HepG2 (cell line): ENCODE data around the gene PDZRN4. TPM values are rescaled to one million over a fixed set of nuclear protein-coding genes. Genes with fewer than 3 reads are reported as not detected.

Experiments
- ATAC-seq: fragments of 200-7000 bp; cut with Tn5 transposase; 3 replicates; pipeline ENCODE4 v1.9.1; 2020; ENCODE audit warnings: mild to moderate bottlenecking, moderate library complexity
- BruUV-seq: library from RNA; stranded (reverse); fragments of 400-500 nt; replicated peaks from 2 replicates; lab custom pipeline; 2021; lab: Mats Ljungman, UMichigan
- CTCF ChIA-PET: fragments of 300-600 bp; formaldehyde crosslinking; extraction: SDS; loops from one replicate; lab custom pipeline; 2021; ENCODE audit warnings: low total read pairs, inconsistent platforms, low intra/inter-chr PET ratio; lab: Yijun Ruan, JAX
- POLR2A ChIA-PET: fragments of 350-600 bp; sonication (Branson Sonifier 250); formaldehyde crosslinking; loops from one replicate; lab custom pipeline; 2020; ENCODE audit warnings: antibody characterized with exemption, inconsistent platforms; lab: Yijun Ruan, JAX
- DNase-seq: peaks from one replicate; pipeline ENCODE4 v3.0.0-alpha.2; 2015; ENCODE audit warnings: low spot score
- FAIRE-seq: peaks from 3 replicates; lab custom pipeline; 2011; peaks lifted over from hg19 to GRCh38; lab: Jason Lieb, UNC
- H2AFZ ChIP-seq: one replicate; pipeline ENCODE4 v1.6.1; 2011; ENCODE audit warnings: low read length, inconsistent platforms
- H3K27ac ChIP-seq: fragments of 300-600 bp; 3 replicates; pipeline ENCODE4 v1.8.0; 2011; ENCODE audit warnings: mixed run types, mild to moderate bottlenecking, mixed read lengths, low read length, inconsistent platforms; ENCODE audit not compliant: insufficient read depth; ENCODE audit errors: extremely low read length
- H3K27me3 ChIP-seq, 2 experiments: fragments of 200-600 bp in 1 of 2; 2 replicates in 1 of 2; 3 replicates in 1 of 2; pipeline versions ENCODE4 v1.6.0 to v1.8.0; 2011; ENCODE audit warnings: low read length in 2 of 2, mild to moderate bottlenecking in 2 of 2, moderate library complexity in 2 of 2, inconsistent platforms in 1 of 2; ENCODE audit not compliant: insufficient read depth in 2 of 2, control insufficient read depth in 1 of 2
- H3K36me3 ChIP-seq, 2 experiments: fragments of 200-600 bp in 1 of 2; replicated peaks in 1 of 2; 2 replicates in 1 of 2; 3 replicates in 1 of 2; pipeline versions ENCODE4 v1.5.1 to v1.8.0; 2011; ENCODE audit warnings: low read length in 2 of 2, inconsistent platforms in 1 of 2; ENCODE audit not compliant: insufficient read depth in 2 of 2, control insufficient read depth in 1 of 2
- H3K4me1 ChIP-seq: 2 replicates; pipeline ENCODE4 v1.5.1; 2012; ENCODE audit warnings: low read length, inconsistent platforms; ENCODE audit not compliant: insufficient read depth
- H3K4me2 ChIP-seq: 2 replicates; pipeline ENCODE4 v1.6.0; 2011; ENCODE audit warnings: low read depth, low read length, inconsistent platforms
- H3K4me3 ChIP-seq, 3 experiments: fragments of 200-600 bp in 1 of 3; sonication (generic), shearing (Covaris generic) in 1 of 3; replicated peaks in 1 of 3; 2 replicates each; pipeline ENCODE4 v1.5.1; 2011 to 2016; ENCODE audit warnings: low read length in 3 of 3, inconsistent platforms in 2 of 3, low read depth in 2 of 3, mild to moderate bottlenecking in 2 of 3, control low read depth in 1 of 3, mixed read lengths in 1 of 3; ENCODE audit not compliant: insufficient read depth in 1 of 3
- H3K79me2 ChIP-seq: one replicate; pipeline ENCODE4 v1.6.1; 2011; ENCODE audit warnings: low read length, inconsistent platforms; ENCODE audit not compliant: insufficient read depth
- H3K9ac ChIP-seq: 2 replicates; pipeline ENCODE4 v1.6.0; 2011; ENCODE audit warnings: mild to moderate bottlenecking, low read depth, low read length, inconsistent platforms; ENCODE audit not compliant: insufficient read depth
- H3K9me3 ChIP-seq: 2 replicates; pipeline ENCODE4 v1.5.1; 2012; ENCODE audit warnings: mild to moderate bottlenecking, low read length
- H4K20me1 ChIP-seq: 2 replicates; pipeline ENCODE4 v1.6.0; 2011; ENCODE audit warnings: inconsistent platforms, mild to moderate bottlenecking, low read length, moderate library complexity; ENCODE audit not compliant: insufficient read depth
- GABPB1 ChIP-seq: IDR thresholded peaks from 2 replicates; pipeline ENCODE4 v1.6.1; 2016; ENCODE audit warnings: mild to moderate bottlenecking, missing genetic modification reagents, moderate library complexity, missing compliant biosample characterization
- GATAD2A ChIP-seq: IDR thresholded peaks from 2 replicates; pipeline ENCODE4 v1.6.1; 2016
- GTF2F1 ChIP-seq: fragments of 150-350 bp; IDR thresholded peaks from 2 replicates; pipeline ENCODE4 v1.6.1; 2014; ENCODE audit warnings: low read length
- MAFF ChIP-seq: IDR thresholded peaks from 2 replicates; pipeline ENCODE4 v1.6.1; 2011; ENCODE audit warnings: low read depth, low read length, improper control_type of control experiment
- MTF2 ChIP-seq: sonication (generic); formaldehyde crosslinking; IDR thresholded peaks from 2 replicates; pipeline ENCODE4 v1.5.0; 2020; ENCODE audit warnings: missing genetic modification reagents, borderline replicate concordance
- NFE2L2 ChIP-seq: fragments of 150-350 bp; IDR thresholded peaks from 2 replicates; pipeline ENCODE4 v1.6.1; 2014; ENCODE audit warnings: low read length
- NR2F1 ChIP-seq, 2 experiments: fragments of 450-650 bp in 1 of 2; formaldehyde crosslinking in 1 of 2; IDR thresholded peaks; 2 replicates each; pipeline versions ENCODE4 v1.5.0 to v1.6.1; 2016 to 2020; ENCODE audit warnings: mild to moderate bottlenecking in 1 of 2, missing compliant biosample characterization in 1 of 2, missing genetic modification reagents in 1 of 2, moderate library complexity in 1 of 2
- NR2F2 ChIP-seq: IDR thresholded peaks from 2 replicates; pipeline ENCODE4 v1.6.1; 2012; ENCODE audit warnings: low read depth, inconsistent platforms, borderline replicate concordance
- RBAK ChIP-seq: sonication (generic); formaldehyde crosslinking; IDR thresholded peaks from 2 replicates; pipeline ENCODE4 v1.5.1; 2020; ENCODE audit warnings: mild to moderate bottlenecking, missing genetic modification reagents
- SOX5 ChIP-seq: IDR thresholded peaks from 2 replicates; pipeline ENCODE4 v1.6.1; 2016; ENCODE audit warnings: borderline replicate concordance
- ZBTB8A ChIP-seq: sonication (generic); formaldehyde crosslinking; IDR thresholded peaks from 2 replicates; pipeline ENCODE4 v1.4.0; 2020; ENCODE audit warnings: mild to moderate bottlenecking, low read depth, missing genetic modification reagents, borderline replicate concordance
- ZFAT ChIP-seq: sonication (generic); formaldehyde crosslinking; conservative IDR thresholded peaks from 2 replicates; pipeline ENCODE4 v1.8.1; 2023; ENCODE audit warnings: missing genetic modification reagents, inconsistent platforms
- ZMYM3 ChIP-seq: sonication (generic); formaldehyde crosslinking; IDR thresholded peaks from 2 replicates; pipeline ENCODE4 v1.5.1; 2020; ENCODE audit warnings: mild to moderate bottlenecking, missing genetic modification reagents
- ZNF501 ChIP-seq: sonication (generic); formaldehyde crosslinking; IDR thresholded peaks from 2 replicates; pipeline ENCODE4 v1.5.1; 2020; ENCODE audit warnings: mild to moderate bottlenecking, moderate library complexity, missing genetic modification reagents
- ZSCAN30 ChIP-seq: sonication (generic); formaldehyde crosslinking; IDR thresholded peaks from 2 replicates; pipeline ENCODE4 v1.5.0; 2020; ENCODE audit warnings: mild to moderate bottlenecking, missing genetic modification reagents
- WGBS: methylation state at CpG from one replicate; pipeline ENCODE4 v1.1.6; 2017; ENCODE audit warnings: low lambda C conversion rate; 5-methylcytosine and 5-hydroxymethylcytosine counted together
- in situ Hi-C: cut with HindIII; loops from 2 replicates; pipeline ENCODE4 v1.10.0; 2017; ENCODE audit warnings: low pct_unique_long_range_greater_than_20kb; ENCODE audit not compliant: extremely low pct_ligation_motif_present
- intact Hi-C: fragments of 100-400 bp; cut with micrococcal nuclease; formaldehyde crosslinking; loops from one replicate; pipeline ENCODE4 v1.10.0; 2022; ENCODE audit not compliant: unreplicated experiment
- polyA plus RNA-seq, 8 experiments: library from polyadenylated mRNA; depleted of rRNA in 3 of 8; stranded (reverse) in 7 of 8; unstranded in 1 of 8; fragments of >200 nt; fragmentation: Illumina TruSeq in 4 of 8; extraction: Trizol in 4 of 8; gene quantifications; 2 replicates each; pipeline versions ENCODE4 v1.2.1 to v1.2.3, GENCODE V29; 2011 to 2016; ENCODE audit warnings: low read depth in 4 of 8, missing spikeins in 1 of 8, mixed read lengths in 1 of 8; ENCODE audit not compliant: insufficient read depth in 1 of 8
- total RNA-seq, 5 experiments: library from RNA; depleted of rRNA; stranded (reverse); fragments of >200 nt; fragmentation: Illumina TruSeq; extraction: Trizol; gene quantifications; 2 replicates each; pipeline ENCODE4 v1.2.3, GENCODE V29; 2016; ENCODE audit warnings: low read depth in 1 of 5
- TF ChIP-seq, protein P1 (sequence below): sonication (generic); formaldehyde crosslinking; IDR thresholded peaks from 2 replicates; pipeline ENCODE4 v1.9.0; 2022; ENCODE audit warnings: missing genetic modification reagents, mild to moderate bottlenecking, borderline replicate concordance
- TF ChIP-seq, protein P2 (sequence below): sonication (generic); formaldehyde crosslinking; IDR thresholded peaks from 2 replicates; pipeline ENCODE4 v1.4.0; 2020; ENCODE audit warnings: mild to moderate bottlenecking, missing genetic modification reagents
- TF ChIP-seq, protein P3 (sequence below): sonication (generic); formaldehyde crosslinking; IDR thresholded peaks from 2 replicates; pipeline ENCODE4 v1.8.1; 2022; ENCODE audit warnings: low read depth, mild to moderate bottlenecking, missing genetic modification reagents

Gene PDZRN4
- total and polyA plus RNA-seq, 2 of the 13 experiments (the other 11 are each of a cell fraction or from before 2014, with no cell fraction given): not detected

DNA sequence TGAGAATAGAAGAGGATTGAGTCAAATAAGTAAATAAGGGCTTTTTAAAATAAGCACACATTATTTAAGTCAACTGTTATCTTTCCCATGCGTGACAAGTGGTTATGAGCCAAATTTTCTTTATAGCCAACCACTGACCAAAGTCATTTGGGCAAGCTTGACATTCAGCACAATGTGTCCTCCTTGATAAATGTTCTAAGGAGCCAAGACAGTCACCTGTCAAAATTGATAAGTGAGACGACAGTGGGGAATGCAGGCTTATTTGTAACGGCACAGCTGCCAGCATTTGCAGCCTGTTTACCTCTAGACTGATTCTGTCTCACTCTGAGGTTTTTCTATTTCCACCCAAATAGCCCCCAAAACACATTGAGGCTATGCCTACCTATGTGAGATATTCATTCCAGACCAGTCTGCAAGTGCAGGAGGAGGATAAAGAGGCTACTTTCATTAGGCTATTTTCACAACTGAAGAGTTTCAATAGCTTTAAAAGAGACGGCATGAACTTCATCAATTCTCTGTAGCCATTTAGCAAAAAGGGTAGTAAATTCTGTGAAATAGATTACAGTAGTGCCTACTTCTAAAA is 339.5 kb downstream of the PDZRN4 start (continued):
- TF ChIP-seq, protein P1, sequence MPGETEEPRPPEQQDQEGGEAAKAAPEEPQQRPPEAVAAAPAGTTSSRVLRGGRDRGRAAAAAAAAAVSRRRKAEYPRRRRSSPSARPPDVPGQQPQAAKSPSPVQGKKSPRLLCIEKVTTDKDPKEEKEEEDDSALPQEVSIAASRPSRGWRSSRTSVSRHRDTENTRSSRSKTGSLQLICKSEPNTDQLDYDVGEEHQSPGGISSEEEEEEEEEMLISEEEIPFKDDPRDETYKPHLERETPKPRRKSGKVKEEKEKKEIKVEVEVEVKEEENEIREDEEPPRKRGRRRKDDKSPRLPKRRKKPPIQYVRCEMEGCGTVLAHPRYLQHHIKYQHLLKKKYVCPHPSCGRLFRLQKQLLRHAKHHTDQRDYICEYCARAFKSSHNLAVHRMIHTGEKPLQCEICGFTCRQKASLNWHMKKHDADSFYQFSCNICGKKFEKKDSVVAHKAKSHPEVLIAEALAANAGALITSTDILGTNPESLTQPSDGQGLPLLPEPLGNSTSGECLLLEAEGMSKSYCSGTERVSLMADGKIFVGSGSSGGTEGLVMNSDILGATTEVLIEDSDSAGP (CRISPR knock-in tag): no peak
- no peak for TF ChIP-seq MTF2 (CRISPR knock-in tag)
- no peak for TF ChIP-seq ZSCAN30 (CRISPR knock-in tag)
- no peak for TF ChIP-seq NR2F2
- no peak for TF ChIP-seq GTF2F1
- TF ChIP-seq MAFF: no peak
- no peak for TF ChIP-seq SOX5 (CRISPR knock-in tag)

DNA sequence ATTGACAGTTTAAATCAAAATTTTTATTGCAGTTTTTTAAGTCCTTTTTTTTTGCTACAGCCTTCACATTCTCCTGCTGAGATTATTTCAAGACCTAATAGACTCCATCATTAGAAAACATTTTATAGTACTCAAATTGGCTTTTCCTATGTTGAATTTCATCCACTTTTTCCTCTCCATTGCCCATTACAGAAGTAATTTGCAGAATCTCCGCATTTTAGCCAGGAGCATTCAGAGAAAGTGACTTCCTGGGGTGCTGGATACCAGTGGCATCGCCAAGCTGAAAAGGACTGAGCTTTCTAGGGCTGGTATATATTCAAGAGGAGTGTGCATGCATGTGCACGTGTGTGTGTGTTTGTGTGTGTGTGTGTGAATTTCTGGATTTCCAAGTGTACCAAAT is 340.8 kb downstream of the PDZRN4 start:
- CTCF ChIA-PET: no interaction called here
- Histone ChIP-seq H3K4me3 (no peak overlapping the region), H3K9ac (no peak overlapping the region), H3K27ac (no peak overlapping the region), H3K27me3 (peaks cover 0 to 1% of the 10 kb centered on the region in 2 experiments; a peak in 1 of 5 replicates), H2AFZ (no peak overlapping the region), H3K79me2 (no peaks in the 10 kb centered on the region), H3K36me3 (no peaks in the 10 kb centered on the region), H3K4me1 (no peaks in the 10 kb centered on the region), H3K9me3 (no peaks in the 10 kb centered on the region), H4K20me1 (no peaks in the 10 kb centered on the region), H3K4me2 (no peak overlapping the region)
- in situ Hi-C loops (no loop called here), intact Hi-C loops (no loop called here)
- FAIRE-seq (no peak), ATAC-seq (no peak), DNase-seq (no peak)
- no TSS peak for BruUV-seq
- POLR2A ChIA-PET: no interaction called here
- WGBS: 0% methylated on average over 3 of the region's 3 CpGs
- no peak for TF ChIP-seq NFE2L2
- TF ChIP-seq, protein P2, sequence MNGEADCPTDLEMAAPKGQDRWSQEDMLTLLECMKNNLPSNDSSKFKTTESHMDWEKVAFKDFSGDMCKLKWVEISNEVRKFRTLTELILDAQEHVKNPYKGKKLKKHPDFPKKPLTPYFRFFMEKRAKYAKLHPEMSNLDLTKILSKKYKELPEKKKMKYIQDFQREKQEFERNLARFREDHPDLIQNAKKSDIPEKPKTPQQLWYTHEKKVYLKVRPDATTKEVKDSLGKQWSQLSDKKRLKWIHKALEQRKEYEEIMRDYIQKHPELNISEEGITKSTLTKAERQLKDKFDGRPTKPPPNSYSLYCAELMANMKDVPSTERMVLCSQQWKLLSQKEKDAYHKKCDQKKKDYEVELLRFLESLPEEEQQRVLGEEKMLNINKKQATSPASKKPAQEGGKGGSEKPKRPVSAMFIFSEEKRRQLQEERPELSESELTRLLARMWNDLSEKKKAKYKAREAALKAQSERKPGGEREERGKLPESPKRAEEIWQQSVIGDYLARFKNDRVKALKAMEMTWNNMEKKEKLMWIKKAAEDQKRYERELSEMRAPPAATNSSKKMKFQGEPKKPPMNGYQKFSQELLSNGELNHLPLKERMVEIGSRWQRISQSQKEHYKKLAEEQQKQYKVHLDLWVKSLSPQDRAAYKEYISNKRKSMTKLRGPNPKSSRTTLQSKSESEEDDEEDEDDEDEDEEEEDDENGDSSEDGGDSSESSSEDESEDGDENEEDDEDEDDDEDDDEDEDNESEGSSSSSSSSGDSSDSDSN (CRISPR knock-in tag): no peak
- TF ChIP-seq, protein P3, sequence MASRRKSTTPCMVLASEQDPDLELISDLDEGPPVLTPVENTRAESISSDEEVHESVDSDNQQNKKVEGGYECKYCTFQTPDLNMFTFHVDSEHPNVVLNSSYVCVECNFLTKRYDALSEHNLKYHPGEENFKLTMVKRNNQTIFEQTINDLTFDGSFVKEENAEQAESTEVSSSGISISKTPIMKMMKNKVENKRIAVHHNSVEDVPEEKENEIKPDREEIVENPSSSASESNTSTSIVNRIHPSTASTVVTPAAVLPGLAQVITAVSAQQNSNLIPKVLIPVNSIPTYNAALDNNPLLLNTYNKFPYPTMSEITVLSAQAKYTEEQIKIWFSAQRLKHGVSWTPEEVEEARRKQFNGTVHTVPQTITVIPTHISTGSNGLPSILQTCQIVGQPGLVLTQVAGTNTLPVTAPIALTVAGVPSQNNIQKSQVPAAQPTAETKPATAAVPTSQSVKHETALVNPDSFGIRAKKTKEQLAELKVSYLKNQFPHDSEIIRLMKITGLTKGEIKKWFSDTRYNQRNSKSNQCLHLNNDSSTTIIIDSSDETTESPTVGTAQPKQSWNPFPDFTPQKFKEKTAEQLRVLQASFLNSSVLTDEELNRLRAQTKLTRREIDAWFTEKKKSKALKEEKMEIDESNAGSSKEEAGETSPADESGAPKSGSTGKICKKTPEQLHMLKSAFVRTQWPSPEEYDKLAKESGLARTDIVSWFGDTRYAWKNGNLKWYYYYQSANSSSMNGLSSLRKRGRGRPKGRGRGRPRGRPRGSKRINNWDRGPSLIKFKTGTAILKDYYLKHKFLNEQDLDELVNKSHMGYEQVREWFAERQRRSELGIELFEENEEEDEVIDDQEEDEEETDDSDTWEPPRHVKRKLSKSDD (CRISPR knock-in tag): no peak
- TF ChIP-seq ZFAT (CRISPR knock-in tag): no peak
- TF ChIP-seq ZNF501 (CRISPR knock-in tag): no peak
- no peak for TF ChIP-seq RBAK
- TF ChIP-seq ZBTB8A (CRISPR knock-in tag): no peak
- TF ChIP-seq ZMYM3 (CRISPR knock-in tag): no peak
- no peak for TF ChIP-seq NR2F1 (CRISPR knock-in tag; IDR thresholded peaks at IDR 0.05)
- no peak for TF ChIP-seq GATAD2A (CRISPR knock-in tag)
- TF ChIP-seq GABPB1 (CRISPR knock-in tag): no peak
